Endothelial cell of umbilical vein (primary cell): ENCODE results near the gene CRY2.

ENCODE experiments used
- CTCF ChIP-seq, 2 donors: IDR thresholded peaks; 1 replicate in 1 of 2; 2 replicates in 1 of 2; pipeline ENCODE4 v1.5.1; 2011; ENCODE audit warnings: low read length in 2 of 2, mild to moderate bottlenecking in 2 of 2, moderate library complexity in 2 of 2, control low read depth in 1 of 2, inconsistent platforms in 1 of 2, low read depth in 1 of 2; ENCODE audit not compliant: insufficient read depth in 1 of 2; ENCODE audit errors: extremely low read depth in 1 of 2
- EZH2 ChIP-seq: IDR thresholded peaks from 2 replicates; pipeline ENCODE4 v1.6.1; 2012; ENCODE audit warnings: borderline replicate concordance, low read depth, mild to moderate bottlenecking, moderate library complexity, low read length, inconsistent platforms; ENCODE audit not compliant: severe bottlenecking
- MAX ChIP-seq: IDR thresholded peaks from 2 replicates; pipeline ENCODE4 v1.6.1; 2011; ENCODE audit not compliant: insufficient read depth, insufficient read length
- POLR2AphosphoS5 ChIP-seq: IDR thresholded peaks from 2 replicates; pipeline ENCODE4 v1.6.1; 2012; ENCODE audit warnings: low read depth, mild to moderate bottlenecking, control low read depth, low read length, moderate library complexity; ENCODE audit not compliant: insufficient read depth

DNA sequence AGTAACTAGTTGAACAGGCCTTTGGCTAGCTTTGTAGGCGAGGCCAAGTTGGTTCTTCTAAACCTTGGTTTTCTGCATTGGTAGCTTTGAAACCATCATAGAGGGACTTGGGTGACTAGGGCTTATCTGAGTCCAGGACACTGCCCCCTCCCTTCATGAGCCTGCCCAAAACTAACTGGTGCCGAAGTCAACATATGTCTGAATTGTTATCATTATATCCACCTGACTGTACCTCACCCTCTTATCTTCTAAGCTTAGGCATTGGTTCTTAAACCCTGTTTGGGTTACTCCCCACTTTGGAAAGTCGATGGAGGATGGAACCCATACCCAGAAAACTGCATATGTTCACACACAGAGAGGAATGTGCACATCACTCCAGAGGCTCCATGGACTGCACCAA lies 30.6 kb downstream of the CRY2 start:
- TF ChIP-seq CTCF (IDR thresholded peaks at IDR 0.05; ENCODE audit: extremely low read depth in 1 of 2, insufficient read depth in 1 of 2, low read depth in 1 of 2, low read length in 2 of 2) = no peak
- no peak for TF ChIP-seq EZH2
- TF ChIP-seq POLR2AphosphoS5 = no peak
- no peak for TF ChIP-seq MAX
